Measurements from ENCODE around the gene KCTD8.

DNA sequence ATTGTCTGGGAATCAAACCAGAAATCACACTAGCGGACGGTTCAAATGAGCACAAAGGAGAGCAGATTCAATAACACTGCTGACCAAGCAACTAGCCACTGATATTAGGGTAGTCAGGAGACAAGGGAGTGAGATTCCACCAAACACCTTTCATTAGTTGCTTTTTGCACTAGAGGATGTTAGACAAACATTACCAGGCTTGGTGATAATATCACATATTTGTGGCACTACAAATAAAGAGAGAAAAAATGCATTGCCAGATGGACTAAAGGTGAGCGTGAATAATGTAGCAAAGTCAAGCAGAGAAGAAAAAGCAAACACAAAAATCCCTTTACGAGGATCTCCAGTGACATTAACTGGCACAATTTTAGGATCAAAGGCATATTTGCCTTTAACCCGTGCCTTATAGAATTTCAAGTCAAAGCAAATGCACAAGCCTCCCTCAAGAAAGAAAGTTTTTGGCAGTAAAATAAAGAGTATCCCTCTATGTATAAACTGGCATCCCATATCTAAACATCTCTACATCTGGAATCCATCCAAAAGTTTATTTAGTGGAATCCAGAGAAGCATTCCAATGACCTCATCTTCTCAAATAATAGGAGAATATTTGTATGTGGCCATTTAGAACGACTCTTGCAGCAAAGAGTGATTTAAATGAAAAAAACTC, 290.9 kb downstream of the KCTD8 start:
- TF ChIP-seq, protein P1, sequence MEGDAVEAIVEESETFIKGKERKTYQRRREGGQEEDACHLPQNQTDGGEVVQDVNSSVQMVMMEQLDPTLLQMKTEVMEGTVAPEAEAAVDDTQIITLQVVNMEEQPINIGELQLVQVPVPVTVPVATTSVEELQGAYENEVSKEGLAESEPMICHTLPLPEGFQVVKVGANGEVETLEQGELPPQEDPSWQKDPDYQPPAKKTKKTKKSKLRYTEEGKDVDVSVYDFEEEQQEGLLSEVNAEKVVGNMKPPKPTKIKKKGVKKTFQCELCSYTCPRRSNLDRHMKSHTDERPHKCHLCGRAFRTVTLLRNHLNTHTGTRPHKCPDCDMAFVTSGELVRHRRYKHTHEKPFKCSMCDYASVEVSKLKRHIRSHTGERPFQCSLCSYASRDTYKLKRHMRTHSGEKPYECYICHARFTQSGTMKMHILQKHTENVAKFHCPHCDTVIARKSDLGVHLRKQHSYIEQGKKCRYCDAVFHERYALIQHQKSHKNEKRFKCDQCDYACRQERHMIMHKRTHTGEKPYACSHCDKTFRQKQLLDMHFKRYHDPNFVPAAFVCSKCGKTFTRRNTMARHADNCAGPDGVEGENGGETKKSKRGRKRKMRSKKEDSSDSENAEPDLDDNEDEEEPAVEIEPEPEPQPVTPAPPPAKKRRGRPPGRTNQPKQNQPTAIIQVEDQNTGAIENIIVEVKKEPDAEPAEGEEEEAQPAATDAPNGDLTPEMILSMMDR (IDR thresholded peaks at IDR 0.05): no peak
- TF ChIP-seq POLR2A (IDR thresholded peaks at IDR 0.05): no peak
